GM04504 (cell line): ENCODE results near the gene PCCB.
"Not testable (repeated sequence)": the region's sequence is repeated elsewhere in the genome, so short reads cannot be mapped to it uniquely, and the experiment has no call there.

Experiments
- DNase-seq: peaks from one replicate; pipeline ENCODE4 v3.0.0-alpha.2; 2012; ENCODE audit warnings: low read depth

The PCCB gene

DNA sequence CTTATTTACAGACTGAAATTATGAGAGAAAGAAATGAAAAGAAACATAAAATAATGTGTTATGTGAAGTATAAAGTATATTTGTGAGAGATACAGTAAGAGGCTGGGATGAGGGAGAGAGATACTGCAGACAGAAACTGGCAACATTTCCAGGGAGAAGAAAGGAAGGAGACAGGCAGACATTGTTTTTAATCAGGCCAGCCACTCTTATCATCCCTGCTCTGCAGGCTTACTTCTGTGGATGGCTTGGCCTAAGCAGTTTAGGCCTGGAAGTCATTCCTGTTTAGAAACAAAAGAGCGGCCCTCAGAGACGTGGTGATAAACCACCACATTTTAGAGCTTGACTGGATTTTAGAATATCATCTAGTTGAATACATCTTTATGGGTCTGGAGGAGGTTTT is 12.4 kb downstream of the PCCB start:
- DNase-seq: no peak

DNA sequence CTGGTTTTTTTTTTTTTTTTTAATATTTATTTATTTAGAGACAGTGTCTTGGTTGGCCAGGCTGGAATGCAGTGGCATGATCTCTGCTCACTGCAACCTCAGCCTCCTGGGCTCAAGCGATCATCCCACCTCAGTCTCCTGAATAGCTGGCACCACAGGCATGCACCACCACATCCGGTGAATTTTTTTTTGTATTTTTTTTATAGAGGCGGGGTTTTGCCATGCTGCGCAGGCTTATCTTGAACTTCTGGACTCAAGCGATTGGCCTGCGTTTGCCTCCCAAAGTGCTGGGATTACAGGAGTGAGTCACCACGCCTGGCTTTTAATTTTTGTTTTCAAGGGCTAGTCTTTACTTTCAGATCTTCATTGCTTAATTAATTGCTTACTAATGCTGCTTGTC is 13.1 kb downstream of the PCCB start:
- no peak for DNase-seq

DNA sequence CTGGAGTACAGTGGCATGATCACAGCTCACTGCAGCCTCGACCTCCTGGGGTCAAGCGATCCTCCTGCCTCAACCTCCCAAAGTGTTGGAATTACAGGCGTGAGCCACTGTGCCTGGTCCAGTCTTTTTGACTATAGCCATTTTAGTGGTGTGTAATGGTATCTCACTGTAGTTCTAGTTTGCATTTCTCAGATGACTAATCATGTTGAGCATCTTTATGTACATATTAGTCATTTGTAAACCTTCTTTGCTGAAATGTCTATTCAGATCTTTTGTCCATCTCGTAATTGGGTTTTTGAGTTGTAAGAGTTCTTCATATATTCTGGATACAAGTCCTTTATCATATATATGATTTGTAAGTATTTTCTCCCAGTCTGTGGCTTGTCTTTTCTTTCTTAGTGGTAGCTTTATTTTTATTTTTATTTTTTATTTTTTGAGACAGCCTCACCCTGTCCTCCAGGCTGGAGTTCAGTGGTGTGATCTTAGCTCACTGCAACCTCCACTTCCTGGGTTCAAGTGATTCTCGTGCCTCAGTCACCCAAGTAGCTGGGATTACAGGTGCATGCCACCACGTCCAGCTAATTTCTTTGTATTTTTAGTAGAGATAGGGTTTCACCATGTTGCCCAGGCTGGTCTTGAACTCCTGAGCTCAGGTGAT is 16.5 kb downstream of the PCCB start:
- peak; percentile 7 for DNase-seq

DNA sequence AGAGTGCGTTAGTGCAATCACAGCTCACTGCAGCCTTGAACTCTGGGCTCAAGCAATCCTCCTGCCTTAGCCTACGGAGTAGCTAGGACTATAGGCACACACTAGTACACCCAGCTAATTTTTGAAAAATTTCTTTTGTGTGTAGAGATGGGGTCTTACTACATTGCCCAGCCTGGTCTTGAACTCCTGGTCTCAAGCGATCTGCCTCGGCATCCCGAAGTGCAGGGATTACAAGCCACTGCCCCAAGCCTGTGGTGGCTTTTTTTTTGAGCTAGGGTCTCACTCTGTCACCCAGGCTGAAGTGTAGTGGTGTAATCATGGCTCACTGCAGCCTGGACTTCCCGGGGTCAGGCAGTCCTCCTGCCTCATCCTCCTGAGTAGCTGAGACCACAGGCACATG is 17.1 kb downstream of the PCCB start:
- no peak for DNase-seq

DNA sequence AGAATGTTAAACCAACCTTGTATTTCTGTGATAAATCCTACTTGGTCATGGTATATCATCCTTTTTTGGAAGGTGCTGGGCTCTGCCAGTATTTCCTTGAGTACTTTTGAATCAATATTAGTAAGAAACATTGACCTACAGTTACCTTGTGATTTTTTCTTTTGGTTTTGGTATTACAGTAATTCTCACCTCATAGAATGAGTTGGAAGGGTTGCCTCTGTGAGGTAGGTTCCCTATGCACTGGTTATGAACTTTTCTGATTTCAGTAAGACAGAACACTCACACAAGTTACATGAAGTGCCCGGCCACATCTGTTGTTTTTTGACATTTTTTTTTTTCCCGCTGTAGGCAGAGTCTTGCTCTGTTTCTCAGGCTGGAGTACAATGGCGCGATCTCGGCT is 20.0 kb downstream of the PCCB start:
- DNase-seq: no peak

DNA sequence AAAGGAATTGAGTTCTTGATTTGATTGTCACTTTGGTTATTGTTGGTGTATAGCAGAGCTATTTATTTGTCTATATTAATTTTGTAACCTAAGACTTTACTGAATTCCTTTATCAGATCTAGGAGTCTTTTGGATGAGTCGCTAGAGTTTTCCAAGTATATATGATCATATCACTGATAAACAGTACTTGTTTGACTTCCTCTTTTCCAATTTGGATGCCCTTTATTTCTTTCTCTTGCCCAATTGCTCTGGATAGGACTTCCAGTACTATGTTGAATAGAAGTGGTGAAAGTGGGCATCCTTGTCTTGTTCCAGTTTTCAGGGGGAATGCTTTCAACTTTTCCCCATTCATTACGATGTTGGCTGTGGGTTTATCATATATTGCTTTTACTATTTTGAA is 21.5 kb downstream of the PCCB start:
- DNase-seq: not testable (repeated sequence)

DNA sequence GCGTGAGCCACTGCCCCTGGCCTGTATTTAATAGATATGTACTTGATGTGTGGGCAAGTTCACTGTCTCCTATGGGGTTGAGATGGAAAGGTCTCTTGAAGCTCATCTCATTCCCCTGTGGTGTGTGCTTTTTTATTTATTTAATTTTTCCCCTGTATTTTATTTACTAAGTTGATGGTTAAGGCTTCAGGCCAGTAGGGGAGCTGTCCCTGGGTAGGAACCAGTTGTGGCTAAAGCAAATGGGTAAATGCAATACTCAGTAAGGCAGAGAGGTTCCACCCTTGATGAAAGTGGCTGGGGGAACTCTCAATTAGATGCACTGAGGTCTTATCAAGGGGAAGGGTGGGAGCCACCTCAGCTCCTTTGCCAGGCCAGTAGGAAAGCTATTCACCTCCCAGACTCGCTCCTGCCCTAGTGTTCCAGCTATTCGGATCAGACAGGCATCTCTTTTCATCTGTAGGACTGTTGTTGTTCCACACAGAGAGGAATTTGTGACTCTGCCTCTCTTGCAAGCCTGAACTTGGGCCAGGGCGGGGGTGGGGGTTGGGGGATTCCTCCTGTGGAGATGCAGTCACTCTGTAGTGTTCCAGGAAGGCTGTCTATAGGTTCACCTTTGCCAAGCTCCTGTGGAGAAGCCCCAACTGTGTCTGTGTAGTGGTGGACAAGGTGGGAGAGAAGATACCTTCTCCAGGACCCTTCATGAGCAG is 26.1 kb downstream of the PCCB start:
- DNase-seq: no peak

DNA sequence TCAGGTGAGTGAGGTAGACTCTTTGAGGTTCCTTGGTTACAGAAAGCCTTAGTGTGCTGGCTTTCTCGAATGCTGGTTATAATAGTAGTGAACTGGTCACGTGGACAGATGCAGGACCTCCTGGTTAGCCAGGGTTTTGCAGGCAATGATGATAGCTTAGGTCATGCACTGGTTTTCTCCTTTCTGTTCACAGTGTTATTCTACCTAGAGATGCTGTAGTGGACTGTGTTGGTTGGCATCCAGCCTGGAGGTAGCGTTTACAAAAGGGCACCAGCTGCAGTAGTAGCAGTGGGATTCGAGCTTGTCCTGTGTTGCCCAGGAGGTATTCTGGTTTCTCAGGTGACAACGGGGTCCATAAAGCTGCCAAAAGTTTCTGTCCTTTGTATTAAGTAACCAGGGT is 27.0 kb downstream of the PCCB start:
- DNase-seq: no peak

DNA sequence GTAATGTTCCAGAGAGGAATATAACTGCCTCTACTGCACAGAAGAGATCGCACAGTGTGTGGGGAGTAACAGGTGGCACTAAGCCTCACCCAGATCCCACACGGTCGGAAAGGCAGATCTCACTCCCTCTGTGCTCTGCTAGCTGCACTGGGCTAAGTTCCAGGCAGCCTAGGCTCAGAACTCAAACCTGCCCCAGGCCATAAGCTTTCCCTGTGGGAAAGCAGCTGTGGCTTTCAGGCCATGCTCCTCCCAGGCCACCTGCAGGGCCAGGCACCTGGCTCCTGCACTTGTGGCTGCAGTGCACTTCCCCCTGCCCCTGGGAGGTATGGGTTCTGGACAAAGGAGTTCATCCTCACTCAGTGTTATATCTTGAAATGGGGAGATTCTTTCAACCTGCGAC is 27.5 kb downstream of the PCCB start:
- DNase-seq: no peak

DNA sequence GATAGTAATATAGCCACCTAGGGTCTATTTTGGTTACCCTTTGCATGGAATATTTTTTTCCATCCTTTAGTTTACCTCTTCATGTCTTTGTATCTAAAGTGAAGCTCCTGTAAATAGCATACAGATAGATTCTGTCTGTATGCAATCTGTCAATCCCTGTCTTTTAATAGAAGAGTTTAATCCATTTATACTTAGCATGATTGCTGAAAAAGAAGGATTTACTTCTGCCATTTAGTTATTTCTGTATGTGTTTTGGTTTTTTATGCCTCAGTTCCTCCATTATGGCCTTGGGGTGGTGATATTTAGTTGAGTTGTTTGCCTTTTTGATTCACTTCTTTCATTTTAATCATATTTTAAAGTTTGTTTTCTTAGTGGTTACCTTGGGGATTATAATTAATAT is 29.0 kb downstream of the PCCB start:
- DNase-seq: no peak

DNA sequence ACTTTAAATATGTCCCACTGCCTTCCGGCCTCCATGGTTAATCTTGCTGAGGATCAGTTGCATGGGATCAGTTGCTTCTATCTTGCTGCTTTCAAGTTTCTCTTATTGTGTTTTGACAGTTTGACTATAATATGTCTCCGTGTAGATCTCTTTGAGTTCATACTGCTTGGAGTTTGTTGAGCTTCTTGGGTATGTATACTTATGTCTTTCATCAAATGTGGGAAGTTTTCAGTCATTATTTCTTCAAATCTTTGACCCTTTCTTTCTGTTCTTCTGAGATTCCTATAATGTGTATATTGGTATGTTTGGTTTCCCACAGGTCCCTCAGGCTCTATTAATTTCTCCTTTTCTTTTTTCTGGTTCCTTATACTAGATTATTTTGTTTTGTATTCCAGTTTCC is 30.8 kb downstream of the PCCB start:
- DNase-seq: no peak

DNA sequence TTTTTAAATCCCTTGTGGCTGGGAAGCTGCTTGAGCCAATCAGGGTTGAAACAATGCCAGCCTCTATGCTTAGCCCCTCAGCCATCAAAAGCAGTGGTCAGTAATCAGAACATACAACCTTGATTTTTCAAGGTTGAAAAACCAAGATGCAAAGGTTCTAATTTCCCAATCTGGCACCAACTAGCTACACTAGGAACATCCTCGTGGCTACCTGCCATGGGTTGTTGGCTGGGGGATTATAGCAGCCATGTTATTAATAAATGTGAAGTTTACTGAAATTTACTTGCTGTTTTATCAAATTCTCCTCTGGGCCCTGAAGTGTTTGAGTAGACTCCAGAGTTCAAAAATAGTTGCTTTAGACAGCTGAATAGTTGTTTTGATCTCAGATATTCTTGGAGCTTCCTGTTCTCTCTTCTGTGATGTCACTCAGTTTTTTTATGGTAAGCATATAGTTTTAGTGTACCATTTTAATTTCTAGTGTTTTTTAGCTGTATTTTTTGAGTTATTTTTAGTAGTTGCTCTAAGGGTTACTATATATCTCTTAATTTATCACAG is 31.9 kb downstream of the PCCB start:
- no peak for DNase-seq

DNA sequence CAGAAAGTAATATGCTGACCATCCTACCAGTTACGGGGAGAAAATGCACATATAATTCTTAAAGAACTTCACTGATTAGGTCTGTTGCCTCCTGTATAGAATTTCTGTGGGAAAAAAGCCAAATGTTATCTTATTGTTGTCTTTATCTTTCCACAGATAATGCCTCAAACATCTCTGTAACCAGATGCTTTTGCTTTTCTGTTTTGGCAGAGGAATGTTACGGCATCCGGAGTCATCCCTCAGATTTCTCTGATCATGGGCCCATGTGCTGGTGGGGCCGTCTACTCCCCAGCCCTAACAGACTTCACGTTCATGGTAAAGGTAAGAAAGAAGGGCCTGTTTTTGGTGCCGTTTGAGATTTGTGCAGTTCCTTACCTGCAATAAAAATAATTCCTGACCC is 33.5 kb downstream of the PCCB start:
- DNase-seq: no peak

DNA sequence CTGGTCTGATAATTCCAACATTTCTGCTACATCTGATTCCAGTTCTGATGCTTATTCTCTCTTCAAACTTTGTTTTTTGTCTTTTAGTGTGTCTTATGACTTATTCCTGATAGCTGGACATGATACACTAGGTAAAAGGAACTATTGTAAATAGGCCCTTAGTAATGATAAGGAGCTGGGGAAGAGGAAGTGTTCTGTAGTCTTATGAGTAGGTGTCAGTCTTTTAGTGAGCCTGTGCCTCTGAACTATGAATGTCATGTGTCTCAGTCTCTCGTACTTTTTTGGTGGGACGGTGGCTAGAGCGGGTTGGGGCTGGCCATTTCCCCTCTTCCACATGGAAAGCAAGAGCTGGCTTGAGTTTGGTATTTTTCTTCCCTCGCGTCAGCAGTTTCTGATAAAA is 41.2 kb downstream of the PCCB start:
- DNase-seq: no peak

DNA sequence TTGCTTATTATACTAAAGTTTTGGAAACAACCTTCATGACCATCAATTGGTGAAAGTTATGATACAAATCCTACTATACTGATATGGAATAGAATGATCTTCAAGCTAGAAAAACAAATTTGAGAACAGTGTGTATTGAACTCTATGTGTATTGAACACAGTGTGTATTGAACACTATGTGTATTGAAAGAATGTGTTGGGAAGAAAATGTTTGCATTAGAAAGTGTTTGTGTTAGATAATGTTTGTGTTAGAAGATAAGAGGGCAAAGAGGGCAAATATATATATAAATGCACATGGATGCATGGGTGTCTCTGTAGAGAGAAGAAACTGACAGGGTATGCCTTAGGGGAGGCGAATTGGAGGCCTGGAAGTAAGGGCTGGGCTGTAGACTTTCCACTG is 42.4 kb downstream of the PCCB start:
- DNase-seq: no peak

DNA sequence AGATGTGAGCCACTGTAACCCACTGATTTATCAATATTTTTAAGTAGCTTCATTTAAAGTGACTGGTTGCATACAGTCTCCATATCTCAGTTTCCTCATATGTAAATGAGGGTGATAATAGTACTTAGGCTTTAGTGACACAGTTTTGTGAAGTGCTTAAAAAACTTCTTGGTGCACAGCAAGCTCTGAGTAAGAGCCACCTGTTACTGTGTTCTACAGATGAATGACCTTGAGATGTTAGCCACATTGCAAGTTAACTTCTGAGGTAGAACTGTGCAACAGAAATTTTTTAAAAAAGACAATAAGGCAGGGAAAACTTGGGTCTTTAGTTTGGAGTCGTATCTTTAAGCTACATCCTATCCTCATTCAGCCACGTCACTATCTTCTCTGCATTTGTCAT is 43.1 kb downstream of the PCCB start:
- DNase-seq: no peak

DNA sequence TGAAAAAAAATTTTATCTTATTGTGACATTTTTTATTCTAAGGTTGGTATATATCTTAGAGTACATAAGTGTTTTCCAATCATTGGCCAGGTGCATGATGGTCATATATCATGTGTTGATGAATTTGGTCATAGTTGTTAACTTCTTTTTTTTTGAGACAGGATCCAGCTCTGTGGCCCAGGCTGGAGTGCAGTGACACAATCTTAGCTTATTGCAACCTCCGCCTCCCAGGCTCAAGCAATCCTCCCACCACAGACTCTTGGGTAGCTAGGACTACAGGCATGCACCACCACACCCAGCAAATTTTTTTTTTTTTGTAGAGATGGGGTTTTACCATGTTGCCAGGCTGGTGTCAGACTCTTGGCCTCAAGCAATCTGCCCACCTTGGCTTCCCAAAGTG is 44.0 kb downstream of the PCCB start:
- DNase-seq: no peak

DNA sequence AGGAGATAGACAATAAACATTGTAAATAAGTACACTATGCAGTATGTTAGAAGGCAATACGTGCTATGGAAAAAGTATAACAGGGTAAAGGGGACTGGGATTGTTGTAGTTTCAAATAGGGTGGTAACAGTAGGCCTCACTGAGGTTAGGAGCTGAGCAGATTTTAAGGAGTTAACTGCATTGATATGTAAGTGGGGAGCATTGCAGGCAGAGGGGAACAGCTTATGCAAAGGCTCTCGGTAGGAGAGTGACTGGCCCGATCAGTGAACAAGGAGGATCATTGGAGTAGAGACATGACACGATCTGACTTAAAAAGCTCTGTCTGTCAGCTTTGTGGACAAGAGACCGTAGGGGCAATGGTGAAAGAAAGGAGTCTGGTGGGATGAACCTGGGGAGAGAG is 46.8 kb downstream of the PCCB start:
- DNase-seq: no peak

DNA sequence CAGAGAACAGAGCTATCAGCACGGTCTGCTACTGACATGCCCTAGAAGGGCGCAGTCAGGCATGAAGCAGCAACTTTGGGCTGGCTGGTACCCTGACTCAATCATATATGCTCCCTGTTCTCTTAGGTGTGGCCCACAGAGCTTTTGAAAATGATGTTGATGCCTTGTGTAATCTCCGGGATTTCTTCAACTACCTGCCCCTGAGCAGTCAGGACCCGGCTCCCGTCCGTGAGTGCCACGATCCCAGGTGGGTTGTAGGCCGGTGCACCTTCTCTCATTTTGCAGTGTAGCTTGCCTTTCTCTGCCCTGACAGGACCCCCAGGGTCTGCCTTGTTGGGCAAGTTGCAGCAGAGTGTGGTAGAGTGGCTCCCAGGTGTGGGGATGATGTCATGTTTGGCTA is 47.7 kb downstream of the PCCB start:
- DNase-seq: no peak

DNA sequence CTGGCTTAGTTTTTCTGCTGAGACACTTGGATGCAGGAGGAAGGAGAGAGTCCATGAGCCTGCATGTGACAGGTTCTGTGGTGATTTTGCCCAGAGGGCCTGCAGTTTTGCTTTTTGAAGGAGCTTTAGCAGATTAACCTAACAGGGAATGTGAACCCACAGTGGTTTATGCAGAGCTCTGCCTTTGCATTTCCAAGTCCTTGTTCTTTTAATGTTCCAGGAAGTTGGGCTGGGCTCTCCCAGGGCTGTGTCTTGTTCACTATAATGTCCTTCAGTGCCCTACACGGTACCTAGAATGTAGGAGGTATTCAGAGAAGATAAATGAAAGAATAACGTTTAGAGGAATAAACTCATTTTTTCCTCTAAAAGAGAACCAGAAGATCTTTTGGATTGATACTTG is 50.3 kb downstream of the PCCB start:
- no peak for DNase-seq

DNA sequence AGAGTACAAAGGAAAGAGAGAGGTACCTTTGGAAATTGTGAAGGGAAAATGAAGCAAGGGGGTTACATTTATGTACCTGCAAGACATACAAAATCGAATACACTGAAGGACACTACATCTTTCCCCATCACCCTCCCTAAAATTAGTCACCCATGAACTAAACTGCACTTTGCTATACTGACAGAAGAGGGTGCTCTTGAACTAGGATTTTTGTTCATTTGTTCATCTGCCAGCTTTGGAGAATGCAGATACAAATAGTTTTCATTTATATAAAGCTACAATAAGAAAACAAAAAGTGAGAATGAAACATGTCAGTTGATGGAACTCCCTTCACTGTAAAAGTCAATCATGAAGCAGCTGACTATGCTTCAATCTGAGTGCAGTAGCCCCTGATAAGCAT is 55.7 kb downstream of the PCCB start:
- peak; percentile 23 for DNase-seq

DNA sequence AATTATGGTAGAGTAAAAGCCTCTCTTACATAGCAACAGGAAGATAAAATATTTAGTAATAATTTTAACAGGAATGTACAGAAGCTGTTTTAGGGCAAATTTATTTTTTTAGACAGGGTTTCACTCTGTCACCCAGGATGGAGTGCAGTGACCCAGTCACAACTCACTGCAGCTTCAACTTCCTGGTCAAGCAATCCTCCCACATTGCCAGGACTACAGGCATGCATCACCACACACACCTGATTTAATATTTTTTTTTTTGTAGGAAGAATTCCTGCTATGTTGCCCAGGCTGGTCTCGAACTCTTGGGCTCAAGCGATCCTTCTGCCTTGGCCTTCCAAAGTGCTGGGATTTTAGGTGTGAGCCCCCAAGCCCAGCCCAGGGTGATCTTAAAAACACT is 61.1 kb downstream of the PCCB start:
- no peak for DNase-seq

DNA sequence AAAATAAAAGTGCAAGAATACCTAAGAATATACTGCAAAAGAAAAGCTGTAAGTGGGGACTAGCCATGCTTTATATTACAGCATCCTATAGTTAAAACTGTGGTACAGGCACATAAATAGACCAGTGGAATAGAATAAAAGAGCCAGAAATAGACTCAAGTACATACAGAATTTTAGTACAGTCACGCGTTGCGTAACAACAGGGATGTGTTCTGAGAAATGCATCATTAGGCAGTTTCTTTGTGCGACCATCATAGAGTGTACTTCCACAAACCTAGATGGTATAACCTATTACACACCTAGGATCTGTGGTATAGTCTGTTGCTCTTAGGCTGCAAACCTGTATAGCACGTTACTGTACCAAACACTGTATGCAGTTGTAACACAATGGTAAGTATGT is 61.8 kb downstream of the PCCB start:
- no peak for DNase-seq

DNA sequence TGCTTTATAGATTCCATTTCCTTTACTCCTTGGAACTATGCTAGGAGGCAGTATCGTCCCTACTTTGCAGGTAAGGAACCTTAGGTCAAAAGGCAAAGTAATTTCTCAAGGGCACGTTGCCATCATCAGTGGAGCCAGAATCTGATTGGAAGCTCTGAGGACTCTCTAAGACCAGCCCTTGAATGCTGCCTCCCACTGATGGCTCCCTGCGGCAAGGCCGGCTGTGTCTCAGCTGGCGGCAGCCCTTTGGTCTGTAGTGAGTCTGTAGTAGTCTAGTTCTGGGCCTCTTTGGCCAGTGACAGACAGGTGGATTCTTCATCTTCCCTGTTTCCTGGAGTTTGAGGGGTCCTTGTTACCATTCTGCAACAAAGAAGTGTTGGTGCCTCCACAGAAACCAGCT is 76.2 kb downstream of the PCCB start:
- DNase-seq: no peak
